Panc1 (cell line): ENCODE data around the gene TAOK1. TPM values are rescaled to one million over a fixed set of nuclear protein-coding genes. Genes with fewer than 3 reads are reported as not detected.

Source experiments
- ATAC-seq: fragments of 200-7000 bp; cut with Tn5 transposase; 2 replicates; pipeline ENCODE4 v1.9.1; 2020; ENCODE audit warnings: mild to moderate bottlenecking, moderate library complexity
- BruUV-seq: library from RNA; stranded (reverse); fragments of 400-500 nt; replicated peaks from 2 replicates; lab custom pipeline; 2021; lab: Mats Ljungman, UMichigan
- CTCF ChIA-PET: fragments of 300-600 bp; sonication (Branson Sonifier 250); formaldehyde crosslinking; loops from one replicate; lab custom pipeline; 2022; ENCODE audit warnings: antibody characterized with exemption; lab: Charles Lee
- POLR2A ChIA-PET: fragments of 300-600 bp; sonication (Branson Sonifier 250); formaldehyde crosslinking; loops from one replicate; lab custom pipeline; 2022; ENCODE audit warnings: antibody characterized with exemption; lab: Charles Lee
- DNase-seq: peaks from one replicate; pipeline ENCODE4 v3.0.0-alpha.2; 2010; ENCODE audit warnings: low read depth, low spot score
- H3K27ac ChIP-seq: 2 replicates; pipeline ENCODE4 v1.5.1; 2011; ENCODE audit warnings: mild to moderate bottlenecking, low read length, inconsistent platforms
- H3K27me3 ChIP-seq: fragments of 200-500 bp; sonication (Bioruptor generic); 2 replicates; pipeline ENCODE4 v1.6.0; 2014; ENCODE audit warnings: low read length, inconsistent platforms; ENCODE audit not compliant: control insufficient read depth, insufficient read depth
- H3K36me3 ChIP-seq: fragments of 200-500 bp; sonication (Bioruptor generic); 2 replicates; pipeline ENCODE4 v1.5.1; 2014; ENCODE audit warnings: inconsistent platforms, mild to moderate bottlenecking, low read length, moderate library complexity; ENCODE audit not compliant: control insufficient read depth, insufficient read depth
- H3K4me1 ChIP-seq: 2 replicates; pipeline ENCODE4 v1.5.1; 2011; ENCODE audit warnings: inconsistent platforms, mild to moderate bottlenecking, low read length, moderate library complexity; ENCODE audit not compliant: control insufficient read depth, insufficient read depth
- H3K4me3 ChIP-seq, 2 experiments: 2 replicates each; pipeline ENCODE4 v1.5.1; 2011 to 2012; ENCODE audit warnings: low read depth in 2 of 2, low read length in 2 of 2, mild to moderate bottlenecking in 2 of 2, inconsistent platforms in 1 of 2, moderate library complexity in 1 of 2
- H3K9me3 ChIP-seq: fragments of 200-500 bp; sonication (Bioruptor generic); 2 replicates; pipeline ENCODE4 v1.5.1; 2014; ENCODE audit warnings: low read depth, mild to moderate bottlenecking, inconsistent platforms, low read length, moderate library complexity; ENCODE audit not compliant: control insufficient read depth, insufficient read depth
- CTCF ChIP-seq: fragments of 450-650 bp; IDR thresholded peaks from 2 replicates; pipeline ENCODE4 v1.5.1; 2017; ENCODE audit warnings: mild to moderate bottlenecking
- POLR2AphosphoS5 ChIP-seq: IDR thresholded peaks from 2 replicates; pipeline ENCODE4 v1.6.1; 2012; ENCODE audit warnings: mild to moderate bottlenecking, low read depth, low read length, moderate library complexity
- REST ChIP-seq, 2 experiments: IDR thresholded peaks; 2 replicates each; pipeline ENCODE4 v1.6.1; 2011 to 2012; ENCODE audit warnings: low read depth in 2 of 2, control low read depth in 1 of 2, low read length in 1 of 2, mild to moderate bottlenecking in 1 of 2, moderate library complexity in 1 of 2; ENCODE audit not compliant: insufficient read depth in 1 of 2
- SIN3A ChIP-seq: IDR thresholded peaks from 2 replicates; pipeline ENCODE4 v1.6.1; 2012; ENCODE audit warnings: low read depth, mild to moderate bottlenecking, low read length, moderate library complexity, borderline replicate concordance; ENCODE audit not compliant: insufficient read depth
- TCF7L2 ChIP-seq: IDR thresholded peaks from 2 replicates; pipeline ENCODE4 v1.6.1; 2011; ENCODE audit warnings: mild to moderate bottlenecking, low read depth, low read length, inconsistent platforms
- in situ Hi-C: cut with HindIII; loops from 2 replicates; pipeline ENCODE4 v1.10.0; 2016; ENCODE audit warnings: low sequenced_read_pairs, low pct_unique_long_range_greater_than_20kb
- intact Hi-C: fragments of 100-400 bp; cut with micrococcal nuclease; formaldehyde crosslinking; loops from one replicate; pipeline ENCODE4 v1.10.0; 2022; ENCODE audit not compliant: unreplicated experiment
- total RNA-seq: library from RNA; stranded (reverse); gene quantifications from one replicate; pipeline ENCODE4 v1.2.1, GENCODE V29; 2021; ENCODE audit not compliant: unreplicated experiment

TAOK1 gene
- total RNA-seq, 1 experiment from 2014 or later = 111 TPM

GRCh38 chr17:29578626-29579485 is 188.7 kb downstream of the TAOK1 start:
- POLR2A ChIA-PET = no interaction called here
- CTCF ChIA-PET = no interaction called here
- Histone ChIP-seq H3K4me3 (no peak overlapping the region), H3K27ac (no peak overlapping the region), H3K9me3 (no peaks in the 10 kb centered on the region), H3K27me3 (no peaks in the 10 kb centered on the region), H3K4me1 (no peaks in the 10 kb centered on the region), H3K36me3 (0 out of 2 replicates have a peak, but pooled peaks cover 2% of the 10 kb centered on the region)
- DNase-seq (no peak), ATAC-seq (no peak)
- in situ Hi-C loops (no loop called here), intact Hi-C loops (no loop called here)
- BruUV-seq = no TSS peak
- TF ChIP-seq TCF7L2 = no peak
- TF ChIP-seq POLR2AphosphoS5 = no peak

- DNase-seq (no peak), ATAC-seq (peak; percentile 94)
- Histone ChIP-seq H3K4me1 (no peaks in the 10 kb centered on the region; the same call in 1 of the 2 replicates), H3K4me3 (no peak overlapping the region), H3K36me3 (0 out of 2 replicates have a peak, but pooled peaks cover 2% of the 10 kb centered on the region), H3K27ac (no peak overlapping the region), H3K9me3 (no peaks in the 10 kb centered on the region), H3K27me3 (no peaks in the 10 kb centered on the region)
- ChIA-PET CTCF (interaction anchor here (0.6 to 1.9 kb wide), 8 partner anchors 11 to 290 kb away, joined by 3 to 13 read pairs (median 5); partner anchors contain the start of genes ANKRD13B and TP53I13), POLR2A (interaction anchor here (0.6 kb wide), 1 partner anchor 47 kb away, joined by 4 read pairs; no protein-coding TSS in a partner anchor)
- TSS peak; percentile 44 for BruUV-seq
- TF ChIP-seq REST (IDR thresholded peaks at IDR 0.05; ENCODE audit: insufficient read depth in 1 of 2, low read depth in 2 of 2, low read length in 1 of 2) = peak in 1 of 2 experiments; percentile 69; a peak in 1 of 4 replicates
- TF ChIP-seq CTCF = peak; percentile 93
- TF ChIP-seq POLR2AphosphoS5 = peak; percentile 61; the same call in 1 of the 2 replicates
- TF ChIP-seq SIN3A = no peak
- TF ChIP-seq TCF7L2 = no peak
- in situ Hi-C loops (no loop called here), intact Hi-C loops (no loop called here)
Measured at GRCh38 chr17:29579866-29580771, 190.0 kb downstream of the TAOK1 start.
